ENCODE results near the gene TNFSF10. TPM values are rescaled to one million over a fixed set of nuclear protein-coding genes. Genes with fewer than 3 reads are reported as not detected.

The TNFSF10 gene
- total RNA-seq, 2 donors from 2014 or later, result 30.3 to 44.0 TPM

DNA sequence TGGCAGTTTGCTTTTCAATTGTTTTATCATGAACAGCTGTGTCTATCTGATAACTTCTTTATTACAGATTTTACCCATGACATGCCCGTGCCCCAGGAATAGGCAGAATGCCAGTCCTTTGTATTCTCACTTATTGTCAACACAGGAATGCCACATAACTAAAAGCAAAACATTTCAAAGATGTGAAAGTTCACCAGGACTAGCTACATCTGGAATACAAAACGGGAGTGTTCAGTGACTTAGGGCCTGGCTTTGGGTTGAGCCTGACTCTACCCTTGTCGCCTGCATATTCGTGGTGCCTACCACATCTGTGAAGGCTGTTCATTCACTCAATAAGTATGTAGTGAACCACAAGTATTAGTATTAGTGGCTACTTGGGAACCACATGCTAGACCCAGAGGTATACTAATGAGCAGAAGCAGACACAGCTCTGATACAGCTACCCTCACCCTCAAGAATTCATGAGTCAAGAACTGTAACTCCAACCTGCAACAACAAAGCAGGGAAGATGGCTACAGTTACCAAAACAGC is 2.9 kb downstream of the TNFSF10 start:
- DNase-seq (peak; percentile 38 to 47), ATAC-seq (replicated peaks in 1 of 2) (peak; percentile 59 to 73)
- Mint-ChIP-seq H3K4me3 (peak overlapping the region; percentile 87 to 97), H3K27me3 (ENCODE audit: low read depth) (no peaks in the 10 kb centered on the region), H3K27ac (peak overlapping the region; percentile 80), H3K4me1 (ENCODE audit: low read depth) (peaks cover 76% of the 10 kb centered on the region), H3K9me3 (no peaks in the 10 kb centered on the region), H3K36me3 (ENCODE audit: insufficient read depth in 2 of 2) (peaks cover 9 to 12% of the 10 kb centered on the region in 2 donors)

DNA sequence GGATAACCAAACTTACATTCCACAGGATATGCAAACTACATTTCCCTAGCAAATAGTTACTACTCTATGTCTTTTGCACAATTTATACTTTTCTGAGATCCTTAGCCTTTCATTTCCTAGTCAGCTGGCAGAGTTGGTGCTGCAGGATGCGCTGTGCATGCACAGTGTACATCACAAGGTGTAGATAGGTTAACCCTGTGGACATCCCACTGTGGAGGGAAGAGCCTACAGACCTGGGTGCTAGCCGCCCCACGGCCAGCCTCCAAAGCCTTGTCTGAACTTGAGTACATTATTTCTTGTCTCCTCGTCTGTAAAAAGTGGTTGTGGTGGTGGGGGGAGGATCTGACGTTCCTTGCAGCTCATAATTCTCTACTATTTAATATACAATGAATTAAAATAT is 3.5 kb downstream of the TNFSF10 start:
- Mint-ChIP-seq H3K4me1 (ENCODE audit: low read depth) (peaks cover 83% of the 10 kb centered on the region), H3K4me3 (peak overlapping the region; percentile 87 to 97), H3K27me3 (ENCODE audit: low read depth) (no peaks in the 10 kb centered on the region), H3K36me3 (ENCODE audit: insufficient read depth in 2 of 2) (peaks cover 11 to 13% of the 10 kb centered on the region in 2 donors), H3K9me3 (no peaks in the 10 kb centered on the region), H3K27ac (no peak overlapping the region)
- DNase-seq (no peak), ATAC-seq (replicated peaks in 1 of 2) (no peak)

DNA sequence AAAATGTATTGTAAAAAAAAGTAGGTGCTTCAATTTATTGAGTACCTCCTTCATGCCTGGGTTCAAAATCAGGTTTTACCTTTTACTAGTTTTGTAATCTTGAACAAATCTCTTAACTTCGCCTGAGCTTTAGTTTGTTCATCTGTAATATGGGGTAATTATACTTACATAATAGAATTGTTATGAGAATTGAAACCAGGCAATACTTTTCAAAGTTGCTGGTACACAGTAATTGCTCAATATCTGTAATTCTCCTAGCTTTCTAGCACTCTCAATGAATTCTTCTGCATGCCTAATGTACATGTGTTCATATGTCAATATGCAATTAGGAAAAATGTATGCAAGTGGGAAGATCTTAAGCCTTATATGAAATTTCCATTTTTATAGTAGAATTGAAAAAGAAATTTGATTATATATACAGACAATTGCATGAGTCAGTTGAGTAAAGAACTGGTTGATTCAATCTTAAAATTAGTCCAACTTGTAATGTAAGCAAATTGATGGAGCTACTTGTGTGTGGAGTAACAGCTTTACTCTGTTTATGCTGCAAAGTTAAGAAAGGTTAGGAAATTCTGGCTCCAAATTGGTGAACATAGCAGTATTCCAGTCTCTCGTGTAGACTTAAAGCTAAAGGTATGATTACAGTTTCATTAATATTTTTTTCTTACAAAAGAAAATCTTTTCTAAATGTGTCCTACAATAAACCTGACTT is 4.1 kb downstream of the TNFSF10 start:
- no peak for DNase-seq
- Mint-ChIP-seq H3K27ac (no peak overlapping the region), H3K36me3 (ENCODE audit: insufficient read depth in 2 of 2) (peaks cover 14 to 18% of the 10 kb centered on the region in 2 donors), H3K4me1 (ENCODE audit: low read depth) (peaks cover 85% of the 10 kb centered on the region), H3K9me3 (no peaks in the 10 kb centered on the region), H3K4me3 (peak overlapping the region; percentile 87 to 97), H3K27me3 (ENCODE audit: low read depth) (no peaks in the 10 kb centered on the region)
- ATAC-seq (replicated peaks in 1 of 2), result no peak

DNA sequence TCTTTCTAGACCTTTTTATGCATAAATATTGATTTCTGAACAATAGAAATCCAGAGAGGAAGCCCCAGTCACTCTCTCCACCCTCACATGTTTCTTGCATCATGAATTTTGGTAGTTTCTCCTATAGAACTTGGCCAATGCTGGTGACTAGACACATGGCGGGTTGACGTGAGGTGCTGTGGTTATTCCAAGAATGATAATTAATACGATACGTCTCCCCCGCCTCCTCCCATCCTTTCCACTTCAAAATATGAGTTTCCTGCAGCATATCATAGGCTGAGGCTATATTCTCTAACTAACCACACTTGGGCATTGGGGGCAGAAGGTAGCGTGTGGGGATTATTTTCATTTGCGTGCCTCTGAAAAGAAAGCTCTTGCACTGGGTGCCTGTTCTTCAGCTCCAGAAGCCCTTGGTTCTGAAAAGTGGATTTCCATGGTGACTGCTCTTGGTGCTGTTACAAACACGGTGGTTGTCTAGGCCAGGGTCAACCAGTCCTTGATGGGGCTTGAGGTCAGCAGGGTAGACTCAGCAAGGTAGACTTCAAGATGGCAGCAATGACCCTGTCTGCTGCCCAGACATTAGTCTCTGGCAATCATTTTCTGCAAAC is 5.3 kb downstream of the TNFSF10 start:
- H3K27me3 Mint-ChIP-seq (ENCODE audit: low read depth), result no peaks in the 10 kb centered on the region

DNA sequence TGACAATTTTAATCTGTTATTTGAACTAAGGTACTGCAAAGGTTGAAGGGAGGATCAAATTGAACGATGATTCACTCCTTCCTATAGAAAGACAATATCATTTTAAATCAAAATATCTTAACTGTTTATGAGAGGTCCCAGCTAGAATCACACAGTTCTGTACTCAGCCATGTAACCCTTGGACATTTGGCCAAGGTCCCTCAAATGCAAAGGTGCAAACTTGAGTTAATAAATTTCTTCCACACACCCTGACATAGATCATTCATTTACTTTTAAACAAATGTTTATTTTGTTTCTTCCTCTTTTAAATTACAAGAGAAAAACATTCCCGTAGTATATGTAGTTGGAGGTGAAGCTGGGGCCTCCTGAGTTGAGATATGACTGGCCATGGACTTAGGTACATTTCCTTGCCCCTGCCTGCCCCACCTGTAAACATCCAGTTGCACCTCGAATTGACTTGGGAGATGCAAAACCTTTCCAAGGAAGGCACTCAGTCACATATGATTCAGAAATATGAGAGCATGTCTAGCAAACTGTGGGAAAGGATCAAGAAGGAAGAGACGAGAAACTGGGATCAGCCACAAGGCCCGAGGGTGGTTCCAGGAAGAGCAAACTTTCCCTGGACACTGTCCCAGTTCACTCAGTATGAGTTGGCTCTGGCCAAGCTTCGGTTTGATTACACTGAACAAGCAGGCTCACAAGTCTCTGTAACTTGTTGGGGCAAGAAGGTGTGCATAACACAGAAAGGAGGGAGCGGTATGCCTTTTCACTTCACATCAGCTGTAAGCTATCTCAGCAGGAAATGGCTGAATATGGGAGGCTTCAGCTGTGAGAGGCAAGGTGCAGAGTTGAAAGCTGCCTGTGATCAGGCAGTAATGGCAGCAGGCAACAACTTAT is 6.7 kb downstream of the TNFSF10 start:
- H3K27ac Mint-ChIP-seq, result peak overlapping the region; percentile 92
- H3K4me1 Mint-ChIP-seq (ENCODE audit: low read depth), result peaks cover 98% of the 10 kb centered on the region
- DNase-seq (peak; percentile 44 to 45), ATAC-seq (replicated peaks in 1 of 2) (peak; percentile 39 to 48)
- H3K27me3 Mint-ChIP-seq (ENCODE audit: low read depth), result no peaks in the 10 kb centered on the region
- H3K36me3 Mint-ChIP-seq (ENCODE audit: insufficient read depth in 2 of 2), result peaks cover 22 to 28% of the 10 kb centered on the region in 2 donors
- H3K4me3 Mint-ChIP-seq, result peak overlapping the region; percentile 83 to 87
- no peaks in the 10 kb centered on the region for H3K9me3 Mint-ChIP-seq

More for the DNA sequence above, 5.3 kb downstream of the TNFSF10 start:
- no peaks in the 10 kb centered on the region for H3K9me3 Mint-ChIP-seq
- peak overlapping the region; percentile 83 to 87 for H3K4me3 Mint-ChIP-seq
- H3K27ac Mint-ChIP-seq, result peak overlapping the region; percentile 92
- peaks cover 13 to 28% of the 10 kb centered on the region in 2 donors for H3K36me3 Mint-ChIP-seq (ENCODE audit: insufficient read depth in 2 of 2)
- ATAC-seq (replicated peaks in 1 of 2), result peak; percentile 51 to 57
- DNase-seq, result peak; percentile 56 to 64
- H3K4me1 Mint-ChIP-seq (ENCODE audit: low read depth), result peaks cover 86% of the 10 kb centered on the region

DNA sequence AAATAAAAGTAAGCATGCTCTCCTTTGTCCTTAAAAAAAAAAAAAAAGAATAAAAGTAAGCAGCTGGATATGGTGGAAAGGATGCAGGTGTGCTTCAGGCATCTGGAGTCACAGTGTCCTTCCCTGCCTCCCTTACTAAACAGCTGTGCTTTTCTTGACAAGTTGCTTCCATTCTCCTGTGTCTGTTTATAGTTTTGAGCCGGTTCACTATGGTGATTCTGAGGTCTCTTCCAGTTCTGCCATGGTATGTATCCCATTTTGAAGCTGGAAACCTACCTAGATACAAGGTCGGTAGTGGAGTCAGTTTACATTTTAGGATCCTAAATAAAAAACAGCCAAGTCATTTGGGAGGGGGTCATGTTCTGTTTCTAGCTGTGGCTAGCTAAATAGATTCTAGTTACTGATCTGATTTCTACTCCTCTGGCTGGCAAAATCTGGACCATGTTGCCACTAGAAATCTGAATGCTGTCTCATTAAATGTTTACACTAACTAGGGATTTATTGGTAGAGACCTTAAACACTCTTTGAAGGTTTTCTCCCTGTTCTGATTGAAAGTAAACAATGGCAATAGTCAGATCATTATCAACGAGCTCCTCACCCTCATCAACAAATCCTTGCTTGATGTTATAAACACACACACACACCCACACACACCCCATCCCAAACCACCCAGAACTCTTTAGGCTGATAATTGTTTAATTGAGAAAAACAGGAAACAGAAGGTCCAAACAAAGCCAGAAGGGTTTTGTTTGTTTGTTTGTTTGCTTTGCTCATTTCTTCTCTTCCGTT is 7.9 kb downstream of the TNFSF10 start:
- H3K4me3 Mint-ChIP-seq, result peak overlapping the region; percentile 83 to 87
- peaks cover 96% of the 10 kb centered on the region for H3K4me1 Mint-ChIP-seq (ENCODE audit: low read depth)
- peaks cover 24 to 36% of the 10 kb centered on the region in 2 donors for H3K36me3 Mint-ChIP-seq (ENCODE audit: insufficient read depth in 2 of 2)
- no peaks in the 10 kb centered on the region for H3K27me3 Mint-ChIP-seq (ENCODE audit: low read depth)
- DNase-seq (no peak), ATAC-seq (replicated peaks in 1 of 2) (no peak)
- peak overlapping the region; percentile 82 for H3K27ac Mint-ChIP-seq
- peaks cover 0 to 5% of the 10 kb centered on the region in 2 donors for H3K9me3 Mint-ChIP-seq

DNA sequence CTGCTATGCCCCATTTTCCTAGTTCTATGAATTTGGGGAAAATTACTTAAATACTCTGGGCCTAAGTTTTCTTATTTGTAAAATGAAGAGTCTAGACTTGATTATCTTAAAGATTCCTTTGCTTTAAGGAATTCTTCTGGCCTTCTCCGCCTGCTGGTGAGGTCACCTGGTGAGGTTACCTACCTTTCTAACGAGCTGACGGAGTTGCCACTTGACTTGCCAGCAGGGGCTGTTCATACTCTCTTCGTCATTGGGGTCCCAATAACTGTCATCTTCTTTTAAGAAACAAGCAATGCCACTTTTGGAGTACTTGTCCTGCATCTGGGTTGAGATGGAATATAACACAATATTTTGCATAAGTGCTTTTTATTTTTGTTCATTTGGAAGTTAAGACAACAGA is 8.6 kb downstream of the TNFSF10 start:
- Mint-ChIP-seq H3K36me3 (ENCODE audit: insufficient read depth in 2 of 2) (peaks cover 23 to 35% of the 10 kb centered on the region in 2 donors), H3K4me1 (ENCODE audit: low read depth) (peaks cover 90% of the 10 kb centered on the region), H3K4me3 (peak overlapping the region; percentile 83 to 87), H3K27ac (peak overlapping the region; percentile 82), H3K27me3 (ENCODE audit: low read depth) (no peaks in the 10 kb centered on the region), H3K9me3 (peaks cover 0 to 5% of the 10 kb centered on the region in 2 donors)
- ATAC-seq (replicated peaks in 1 of 2), result no peak
- no peak for DNase-seq

DNA sequence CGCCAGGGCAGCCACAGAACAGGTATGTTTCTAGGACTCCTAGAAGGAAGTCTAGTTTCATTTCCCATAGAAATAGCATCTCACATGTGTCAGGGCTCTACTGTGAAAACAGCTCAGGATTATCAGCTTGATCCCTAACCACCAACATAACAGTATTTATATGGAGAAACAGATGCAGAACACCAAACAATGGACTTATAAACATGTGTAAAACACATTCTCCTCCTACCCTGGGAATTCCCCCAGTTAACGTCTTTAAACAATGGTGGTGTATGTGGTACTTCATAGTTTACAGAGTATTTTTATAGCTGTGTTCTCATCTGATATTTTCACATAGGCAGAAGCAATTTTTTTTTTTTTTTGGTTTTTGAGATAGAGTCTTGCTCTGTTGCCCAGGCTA is 9.7 kb downstream of the TNFSF10 start:
- ATAC-seq (replicated peaks in 1 of 2) (no peak), DNase-seq (no peak)
- H3K4me3 Mint-ChIP-seq, result peak overlapping the region; percentile 72 to 85
- H3K9me3 Mint-ChIP-seq, result peaks cover 0 to 5% of the 10 kb centered on the region in 2 donors
- H3K36me3 Mint-ChIP-seq (ENCODE audit: insufficient read depth in 2 of 2), result peaks cover 26 to 41% of the 10 kb centered on the region in 2 donors
- peaks cover 80% of the 10 kb centered on the region for H3K4me1 Mint-ChIP-seq (ENCODE audit: low read depth)
- H3K27ac Mint-ChIP-seq, result peak overlapping the region; percentile 96
- no peaks in the 10 kb centered on the region for H3K27me3 Mint-ChIP-seq (ENCODE audit: low read depth)

DNA sequence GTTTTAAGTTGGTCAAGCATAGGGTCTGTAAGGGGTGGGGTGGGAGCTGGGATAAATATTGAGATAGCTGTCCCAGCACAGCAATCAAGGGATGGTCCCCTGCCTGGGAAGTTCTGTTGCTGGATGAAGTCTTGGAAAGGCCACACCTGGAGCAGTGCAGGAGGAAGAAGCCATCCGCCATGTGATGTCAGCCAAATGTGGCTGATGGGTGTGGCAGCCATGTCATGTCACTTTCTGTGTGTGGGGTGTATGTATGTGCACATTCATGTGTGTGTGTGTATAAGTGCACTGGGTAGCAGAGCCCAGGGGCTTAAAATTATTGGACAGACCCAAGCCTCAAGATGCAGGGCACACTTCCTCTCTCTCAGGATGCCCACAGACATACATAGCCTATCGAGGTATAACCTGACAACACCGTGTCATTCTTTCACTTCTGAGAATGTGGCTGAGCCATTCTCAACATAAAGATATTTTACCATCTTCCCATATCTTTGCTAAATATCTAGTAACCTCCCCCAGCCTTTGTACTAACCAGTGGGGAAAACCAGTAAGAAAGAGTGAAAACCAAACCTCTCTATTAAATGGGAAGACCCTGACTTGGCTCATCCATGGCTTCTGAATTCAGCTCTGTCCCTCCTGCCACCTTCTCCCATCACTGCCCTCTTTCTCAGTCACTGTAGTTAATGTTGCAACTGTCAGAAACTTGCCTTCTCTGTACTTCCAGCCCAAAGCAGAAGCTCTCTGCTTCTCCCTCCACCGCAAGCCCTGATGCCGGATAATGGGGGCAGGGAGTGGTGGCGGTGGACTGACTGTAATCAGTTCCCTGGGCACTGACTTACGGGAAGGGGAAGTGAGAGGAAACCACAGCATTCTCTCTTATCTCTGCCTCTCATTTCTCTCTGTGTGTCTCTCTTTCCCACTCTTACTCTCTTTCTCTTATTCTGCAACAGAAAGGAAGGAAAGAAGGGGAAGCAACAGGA is 11.2 kb downstream of the TNFSF10 start:
- peak overlapping the region; percentile 95 for H3K27ac Mint-ChIP-seq
- ATAC-seq (replicated peaks in 1 of 2) (peak; percentile 72 to 73), DNase-seq (peak; percentile 78)
- peaks cover 31 to 50% of the 10 kb centered on the region in 2 donors for H3K36me3 Mint-ChIP-seq (ENCODE audit: insufficient read depth in 2 of 2)
- H3K27me3 Mint-ChIP-seq (ENCODE audit: low read depth), result no peaks in the 10 kb centered on the region
- H3K4me3 Mint-ChIP-seq, result peak overlapping the region; percentile 71 to 85
- peaks cover 71% of the 10 kb centered on the region for H3K4me1 Mint-ChIP-seq (ENCODE audit: low read depth)
- H3K9me3 Mint-ChIP-seq, result peaks cover 0 to 5% of the 10 kb centered on the region in 2 donors

DNA sequence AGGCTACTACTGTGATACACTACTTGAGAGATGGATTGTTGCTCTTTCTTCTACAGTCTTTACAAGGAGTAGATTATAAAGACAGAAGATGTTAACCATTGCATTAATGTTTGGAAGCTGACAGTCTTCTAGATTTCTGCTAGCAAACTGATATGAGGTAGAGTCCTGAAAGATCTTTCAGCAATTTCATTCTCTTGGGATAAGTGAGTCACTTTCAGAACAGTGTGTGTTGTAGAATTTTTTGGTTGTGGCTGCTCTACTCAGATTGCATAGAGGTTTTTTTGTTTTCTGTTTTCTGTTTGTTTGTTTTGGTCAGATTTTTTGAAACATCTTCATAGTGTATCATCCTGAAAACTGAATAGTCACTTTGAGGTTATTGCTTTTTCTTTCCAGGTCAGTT is 17.1 kb downstream of the TNFSF10 start:
- ATAC-seq (replicated peaks in 1 of 2) (peak in 1 of 2 donors; percentile 75), DNase-seq (no peak)
- Mint-ChIP-seq H3K9me3 (peaks cover 4 to 5% of the 10 kb centered on the region in 2 donors), H3K27me3 (ENCODE audit: low read depth) (no peaks in the 10 kb centered on the region), H3K4me1 (ENCODE audit: low read depth) (peaks cover 31% of the 10 kb centered on the region), H3K4me3 (peak overlapping the region in 1 of 2 donors; percentile 26), H3K36me3 (ENCODE audit: insufficient read depth in 2 of 2) (peaks cover 25 to 50% of the 10 kb centered on the region in 2 donors), H3K27ac (peak overlapping the region; percentile 51)

DNA sequence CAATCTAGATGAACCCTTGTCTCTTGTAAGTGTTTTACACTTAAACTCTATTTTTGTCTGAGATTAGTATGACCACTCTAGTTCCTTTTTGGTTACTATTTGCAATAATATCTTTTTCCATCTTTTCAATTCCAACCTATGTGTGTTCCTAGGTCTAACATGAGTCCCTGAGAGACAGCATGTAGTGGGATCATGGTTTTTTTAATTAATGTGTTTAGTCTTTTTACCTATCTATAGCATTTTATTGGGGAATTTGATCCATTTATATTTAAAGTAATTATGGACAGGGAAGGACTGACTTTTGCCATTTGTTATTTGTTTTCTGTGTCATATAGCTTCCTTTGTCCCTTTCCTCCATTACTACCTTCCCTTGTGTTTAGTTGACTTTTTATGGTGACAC is 21.7 kb downstream of the TNFSF10 start:
- H3K4me1 Mint-ChIP-seq (ENCODE audit: low read depth), result peaks cover 17% of the 10 kb centered on the region
- H3K27ac Mint-ChIP-seq, result no peak overlapping the region
- no peak overlapping the region for H3K4me3 Mint-ChIP-seq
- H3K36me3 Mint-ChIP-seq (ENCODE audit: insufficient read depth in 2 of 2), result peaks cover 13 to 21% of the 10 kb centered on the region in 2 donors
- no peak for DNase-seq
- no peak for ATAC-seq (replicated peaks in 1 of 2)
- H3K27me3 Mint-ChIP-seq (ENCODE audit: low read depth), result no peaks in the 10 kb centered on the region
- H3K9me3 Mint-ChIP-seq, result peaks cover 1 to 5% of the 10 kb centered on the region in 2 donors
